HL-60 (cell line): ENCODE results near the gene FARP2.

Experiments
- DNase-seq, 2 experiments: peaks; one replicate each; pipeline ENCODE4 v3.0.0-alpha.2; 2010 to 2020; ENCODE audit warnings: low read depth in 1 of 2, low spot score in 1 of 2
- H3K27ac ChIP-seq: fragments of 250-450 bp; sonication (Bioruptor Pico); replicated peaks from 2 replicates; pipeline ENCODE4 v1.5.1; 2020; ENCODE audit warnings: mild to moderate bottlenecking, moderate library complexity
- H3K27me3 ChIP-seq: fragments of 250-450 bp; sonication (Bioruptor Pico); 2 replicates; pipeline ENCODE4 v1.5.1; 2021; ENCODE audit warnings: mild to moderate bottlenecking, moderate library complexity; ENCODE audit not compliant: insufficient read depth, poor library complexity, severe bottlenecking
- H3K4me3 ChIP-seq: replicated peaks from 2 replicates; pipeline ENCODE4 v1.5.1; 2011; ENCODE audit warnings: mild to moderate bottlenecking, control low read depth, low read length; ENCODE audit not compliant: insufficient read depth
- CTCF ChIP-seq: IDR thresholded peaks from one replicate; pipeline ENCODE4 v1.5.1; 2011; ENCODE audit warnings: low read length, control low read depth, inconsistent platforms; ENCODE audit not compliant: insufficient read depth
- GABPA ChIP-seq: IDR thresholded peaks from 2 replicates; pipeline ENCODE4 v1.6.1; 2012; ENCODE audit warnings: low read depth
- POLR2AphosphoS5 ChIP-seq: IDR thresholded peaks from 2 replicates; pipeline ENCODE4 v1.6.1; 2012; ENCODE audit warnings: low read depth
- REST ChIP-seq: IDR thresholded peaks from 2 replicates; pipeline ENCODE4 v1.6.1; 2012; ENCODE audit warnings: low read depth; ENCODE audit not compliant: insufficient replicate concordance
- SPI1 ChIP-seq: IDR thresholded peaks from 2 replicates; pipeline ENCODE4 v1.6.1; 2012; ENCODE audit warnings: low read depth, mild to moderate bottlenecking, borderline replicate concordance

Gene FARP2

GRCh38 chr2:241376808-241377207 lies 20.7 kb downstream of the FARP2 start:
- no peak for DNase-seq
- no peak for TF ChIP-seq SPI1
- TF ChIP-seq GABPA, result no peak
- TF ChIP-seq POLR2AphosphoS5, result no peak
- TF ChIP-seq REST, result no peak
- no peak for TF ChIP-seq CTCF
- H3K27ac ChIP-seq, result no peak overlapping the region

GRCh38 chr2:241378816-241379215 lies 22.7 kb downstream of the FARP2 start:
- TF ChIP-seq GABPA (no peak), REST (no peak), POLR2AphosphoS5 (no peak), CTCF (no peak), SPI1 (no peak)
- DNase-seq, result no peak
- H3K4me3 ChIP-seq, result no peak overlapping the region
- no peaks in the 10 kb centered on the region for H3K27me3 ChIP-seq
- no peak overlapping the region for H3K27ac ChIP-seq

More at GRCh38 chr2:241376808-241377207, 20.7 kb downstream of the FARP2 start:
- no peak overlapping the region for H3K4me3 ChIP-seq
- no peaks in the 10 kb centered on the region for H3K27me3 ChIP-seq

- H3K27me3 ChIP-seq, result no peaks in the 10 kb centered on the region
- no peak for TF ChIP-seq GABPA
- TF ChIP-seq CTCF, result no peak
- TF ChIP-seq SPI1, result no peak
- no peak for TF ChIP-seq POLR2AphosphoS5
- no peak for TF ChIP-seq REST
- no peak overlapping the region for H3K27ac ChIP-seq
- no peak for DNase-seq
- H3K4me3 ChIP-seq, result no peak overlapping the region
These were observed 23.7 kb downstream of the FARP2 start for GRCh38 chr2:241379481-241380480.
